AG09319 (cell line): Measurements from ENCODE around the gene NEUROD4.

Experiments used
- DNase-seq: peaks from one replicate; pipeline ENCODE4 v3.0.0-alpha.2; 2010; ENCODE audit warnings: low read depth; ENCODE audit errors: extremely low read depth
- CTCF ChIP-seq: IDR thresholded peaks from 2 replicates; pipeline ENCODE4 v1.5.1; 2011; ENCODE audit warnings: low read depth, mild to moderate bottlenecking, inconsistent platforms, low read length, moderate library complexity

Gene NEUROD4

GRCh38 chr12:55073043-55074022 is 53.6 kb downstream of the NEUROD4 start:
- peak; percentile 37 for DNase-seq
- TF ChIP-seq CTCF: peak; percentile 90

- DNase-seq: no peak
- no peak for TF ChIP-seq CTCF
Observed at GRCh38 chr12:55074806-55075205, 55.0 kb downstream of the NEUROD4 start.
